H1 (cell line): ENCODE measurements around the gene ZNF385D. TPM values are rescaled to one million over a fixed set of nuclear protein-coding genes. Genes with fewer than 3 reads are reported as not detected.

Experiments used
- CTCF ChIA-PET: fragments of 300-600 bp; sonication (Branson Sonifier 250); formaldehyde crosslinking; loops from one replicate; lab custom pipeline; 2021; ENCODE audit not compliant: partially characterized antibody; lab: Charles Lee
- POLR2A ChIA-PET: fragments of 300-600 bp; sonication (Branson Sonifier 250); formaldehyde crosslinking; loops from one replicate; lab custom pipeline; 2021; ENCODE audit warnings: inconsistent platforms; ENCODE audit not compliant: partially characterized antibody; lab: Charles Lee
- DNase-seq, 2 experiments: peaks; one replicate each; pipeline versions ENCODE4 v3.0.0 to v3.0.0-alpha.2; 2010 to 2022; ENCODE audit warnings: low spot score in 2 of 2, low read depth in 1 of 2, mixed read lengths in 1 of 2
- FAIRE-seq: peaks from 2 replicates; lab custom pipeline; 2011; peaks lifted over from hg19 to GRCh38; lab: Jason Lieb, UNC
- H2AFZ ChIP-seq: 2 replicates; pipeline ENCODE4 v1.8.1; 2012; ENCODE audit warnings: low read length, inconsistent platforms
- H2AK5ac ChIP-seq: 2 replicates; pipeline ENCODE4 v1.6.1; 2013; ENCODE audit warnings: low read depth, low read length
- H2BK120ac ChIP-seq: replicated peaks from 2 replicates; pipeline ENCODE3; 2013; ENCODE audit warnings: low read depth, low read length, inconsistent platforms
- H2BK12ac ChIP-seq: 2 replicates; pipeline ENCODE4 v1.6.1; 2013; ENCODE audit warnings: low read depth, low read length
- H2BK15ac ChIP-seq: 2 replicates; pipeline ENCODE4 v1.6.1; 2013; ENCODE audit warnings: low read length
- H2BK20ac ChIP-seq: 2 replicates; pipeline ENCODE4 v1.6.1; 2013; ENCODE audit warnings: low read length
- H2BK5ac ChIP-seq: 2 replicates; pipeline ENCODE4 v1.6.1; 2013; ENCODE audit warnings: low read depth, low read length
- H3K14ac ChIP-seq: 2 replicates; pipeline ENCODE4 v1.6.1; 2013; ENCODE audit warnings: inconsistent platforms; ENCODE audit not compliant: insufficient read length
- H3K18ac ChIP-seq: 2 replicates; pipeline ENCODE4 v1.6.1; 2013; ENCODE audit warnings: low read length; ENCODE audit errors: extremely low read depth
- H3K23ac ChIP-seq: 2 replicates; pipeline ENCODE4 v1.6.1; 2013; ENCODE audit warnings: inconsistent platforms; ENCODE audit not compliant: insufficient read length
- H3K23me2 ChIP-seq: 2 replicates; pipeline ENCODE4 v1.6.1; 2013; ENCODE audit warnings: low read depth, low read length
- H3K27ac ChIP-seq: 2 replicates; pipeline ENCODE4 v1.6.1; 2011; ENCODE audit warnings: low read depth, low read length, inconsistent platforms
- H3K27me3 ChIP-seq, 4 experiments: replicated peaks in 1 of 4; 1 replicate in 1 of 4; 2 replicates in 3 of 4; pipeline versions ENCODE4 v1.6.1 to v1.8.1; 2011 to 2013; ENCODE audit warnings: low read length in 3 of 4, mild to moderate bottlenecking in 3 of 4, inconsistent platforms in 2 of 4, mixed read lengths in 2 of 4, moderate library complexity in 1 of 4; ENCODE audit not compliant: control insufficient read depth in 3 of 4, insufficient read depth in 3 of 4; ENCODE audit errors: extremely low read depth in 1 of 4
- H3K36me3 ChIP-seq, 4 experiments: 2 replicates each; pipeline versions ENCODE4 v1.6.1 to v1.8.1; 2011 to 2013; ENCODE audit warnings: mild to moderate bottlenecking in 4 of 4, low read length in 3 of 4, moderate library complexity in 2 of 4, control low read depth in 1 of 4, inconsistent platforms in 1 of 4; ENCODE audit not compliant: insufficient read depth in 4 of 4, control insufficient read depth in 2 of 4
- H3K4ac ChIP-seq: replicated peaks from 2 replicates; pipeline ENCODE3; 2013; ENCODE audit warnings: low read length, low read depth, mixed read lengths, inconsistent platforms; ENCODE audit not compliant: insufficient read length
- H3K4me1 ChIP-seq, 4 experiments: replicated peaks in 1 of 4; 1 replicate in 1 of 4; 2 replicates in 3 of 4; pipeline versions ENCODE4 v1.6.1 to v1.8.1; 2011 to 2013; ENCODE audit warnings: low read length in 3 of 4, inconsistent platforms in 2 of 4, mixed read lengths in 1 of 4; ENCODE audit not compliant: insufficient read depth in 4 of 4, control insufficient read depth in 3 of 4
- H3K4me2 ChIP-seq, 2 experiments: 2 replicates each; pipeline versions ENCODE4 v1.6.1 to v1.8.1; 2011 to 2013; ENCODE audit warnings: low read depth in 2 of 2, low read length in 2 of 2, control low read depth in 1 of 2, inconsistent platforms in 1 of 2, mild to moderate bottlenecking in 1 of 2; ENCODE audit not compliant: insufficient read depth in 1 of 2
- H3K4me3 ChIP-seq, 4 experiments: fragments of 200-600, 300-600 bp in 1 of 4; sonication (generic), shearing (Covaris generic), sonication (Bioruptor Twin) in 1 of 4; 2 replicates each; pipeline versions ENCODE4 v1.5.1 to v1.8.1; 2011 to 2016; ENCODE audit warnings: low read length in 4 of 4, low read depth in 3 of 4, control low read depth in 2 of 4, inconsistent platforms in 2 of 4, mild to moderate bottlenecking in 2 of 4, mixed read lengths in 1 of 4, moderate library complexity in 1 of 4; ENCODE audit not compliant: insufficient read depth in 2 of 4; ENCODE audit errors: extremely low read depth in 1 of 4
- H3K56ac ChIP-seq: replicated peaks from 2 replicates; pipeline ENCODE3; 2013; ENCODE audit warnings: low read depth, mild to moderate bottlenecking, mixed read lengths, low read length, inconsistent platforms; ENCODE audit not compliant: insufficient read length
- H3K79me1 ChIP-seq: 2 replicates; pipeline ENCODE4 v1.6.1; 2013; ENCODE audit warnings: low read depth, low read length, control low read depth
- H3K79me2 ChIP-seq, 2 experiments: 2 replicates each; pipeline versions ENCODE4 v1.6.1 to v1.8.1; 2012 to 2013; ENCODE audit warnings: low read length in 2 of 2, mild to moderate bottlenecking in 2 of 2, inconsistent platforms in 1 of 2; ENCODE audit not compliant: insufficient read depth in 2 of 2, control insufficient read depth in 1 of 2
- H3K9ac ChIP-seq, 4 experiments: replicated peaks in 1 of 4; 1 replicate in 1 of 4; 2 replicates in 3 of 4; pipeline versions ENCODE4 v1.6.1 to v1.8.1; 2011 to 2013; ENCODE audit warnings: low read depth in 3 of 4, low read length in 3 of 4, control low read depth in 2 of 4, mild to moderate bottlenecking in 2 of 4, moderate library complexity in 2 of 4, inconsistent platforms in 1 of 4; ENCODE audit errors: extremely low read depth in 1 of 4
- H3K9me3 ChIP-seq, 2 experiments: 2 replicates each; pipeline versions ENCODE4 v1.6.1 to v1.8.1; 2012 to 2013; ENCODE audit warnings: mild to moderate bottlenecking in 2 of 2, moderate library complexity in 2 of 2, control low read depth in 1 of 2, inconsistent platforms in 1 of 2, low read depth in 1 of 2, low read length in 1 of 2, mixed read lengths in 1 of 2; ENCODE audit not compliant: insufficient read depth in 2 of 2
- H4K20me1 ChIP-seq, 2 experiments: replicated peaks in 1 of 2; 2 replicates each; pipeline versions ENCODE3 to v1.8.1; 2011 to 2013; ENCODE audit warnings: inconsistent platforms in 2 of 2, low read length in 2 of 2, mild to moderate bottlenecking in 1 of 2; ENCODE audit not compliant: insufficient read depth in 2 of 2, control insufficient read depth in 1 of 2
- H4K5ac ChIP-seq: 2 replicates; pipeline ENCODE4 v1.6.1; 2013; ENCODE audit warnings: low read length, low read depth, mixed read lengths, inconsistent platforms; ENCODE audit not compliant: insufficient read length
- H4K8ac ChIP-seq: 2 replicates; pipeline ENCODE4 v1.8.0; 2013; ENCODE audit warnings: mild to moderate bottlenecking, moderate library complexity, low read length, inconsistent platforms; ENCODE audit not compliant: insufficient read depth; ENCODE audit errors: extremely low read depth
- H4K91ac ChIP-seq: replicated peaks from 2 replicates; pipeline ENCODE3; 2013; ENCODE audit warnings: low read length, mixed read lengths, inconsistent platforms; ENCODE audit not compliant: insufficient read length
- CBX5 ChIP-seq: fragments of 300-800, 300-1000 bp; sonication (generic); IDR thresholded peaks from 2 replicates; pipeline ENCODE4 v1.7.1; 2016; ENCODE audit warnings: antibody characterized with exemption, low read length, low read depth
- FOSL1 ChIP-seq: IDR thresholded peaks from 2 replicates; pipeline ENCODE4 v1.6.1; 2011; ENCODE audit warnings: mild to moderate bottlenecking, low read depth, low read length, moderate library complexity; ENCODE audit not compliant: insufficient read depth
- NANOG ChIP-seq: IDR thresholded peaks from 2 replicates; pipeline ENCODE4 v1.6.1; 2011; ENCODE audit warnings: low read length, low read depth, mild to moderate bottlenecking, inconsistent platforms; ENCODE audit not compliant: insufficient read depth, poor library complexity, severe bottlenecking
- POLR2AphosphoS5 ChIP-seq: IDR thresholded peaks from 2 replicates; pipeline ENCODE4 v1.6.1; 2011; ENCODE audit warnings: low read depth, low read length
- WGBS, 2 experiments: shearing (Covaris generic) in 1 of 2; methylation state at CpG; one replicate each; pipeline versions ENCODE4 v1.1.6 to v1.1.7; 2013 to 2015; ENCODE audit warnings: low lambda C conversion rate in 2 of 2, mixed read lengths in 2 of 2, inconsistent platforms in 1 of 2, low coverage in 1 of 2, missing lambda C conversion rate in 1 of 2; ENCODE audit not compliant: insufficient replicate concordance in 2 of 2, insufficient coverage in 1 of 2, insufficient read length in 1 of 2; ENCODE audit errors: extremely low coverage in 1 of 2, missing lambda C conversion rate in 1 of 2; 5-methylcytosine and 5-hydroxymethylcytosine counted together
- polyA plus RNA-seq, 7 experiments: library from polyadenylated mRNA; depleted of rRNA in 3 of 7; stranded (reverse) in 5 of 7; unstranded in 2 of 7; fragments of >200 nt in 5 of 7; fragments of 200-250 nt in 2 of 7; gene quantifications; 1 replicate in 5 of 7; 2 replicates in 1 of 7; 4 replicates in 1 of 7; pipeline versions ENCODE4 v1.2.1 to v1.2.3, GENCODE V29; 2011 to 2013; ENCODE audit warnings: missing spikeins in 2 of 7, mixed read lengths in 2 of 7
- total RNA-seq: library from RNA; stranded (reverse); fragmentation: NEBNext Ultra II Directional; extraction: Animal tissue kit (Norgen Biotek cat#: 25700); gene quantifications from 2 replicates; pipeline ENCODE4 v1.2.1, GENCODE V29; 2021
- TF ChIP-seq, protein P1 (sequence below): IDR thresholded peaks from 2 replicates; pipeline ENCODE4 v1.6.1; 2011; ENCODE audit warnings: low read length, improper control_type of control experiment

Gene ZNF385D
- total and polyA plus RNA-seq, 2 of the 8 experiments (the other 6 are each of a cell fraction or from before 2014, with no cell fraction given): 5.9 to 10.8 TPM

DNA sequence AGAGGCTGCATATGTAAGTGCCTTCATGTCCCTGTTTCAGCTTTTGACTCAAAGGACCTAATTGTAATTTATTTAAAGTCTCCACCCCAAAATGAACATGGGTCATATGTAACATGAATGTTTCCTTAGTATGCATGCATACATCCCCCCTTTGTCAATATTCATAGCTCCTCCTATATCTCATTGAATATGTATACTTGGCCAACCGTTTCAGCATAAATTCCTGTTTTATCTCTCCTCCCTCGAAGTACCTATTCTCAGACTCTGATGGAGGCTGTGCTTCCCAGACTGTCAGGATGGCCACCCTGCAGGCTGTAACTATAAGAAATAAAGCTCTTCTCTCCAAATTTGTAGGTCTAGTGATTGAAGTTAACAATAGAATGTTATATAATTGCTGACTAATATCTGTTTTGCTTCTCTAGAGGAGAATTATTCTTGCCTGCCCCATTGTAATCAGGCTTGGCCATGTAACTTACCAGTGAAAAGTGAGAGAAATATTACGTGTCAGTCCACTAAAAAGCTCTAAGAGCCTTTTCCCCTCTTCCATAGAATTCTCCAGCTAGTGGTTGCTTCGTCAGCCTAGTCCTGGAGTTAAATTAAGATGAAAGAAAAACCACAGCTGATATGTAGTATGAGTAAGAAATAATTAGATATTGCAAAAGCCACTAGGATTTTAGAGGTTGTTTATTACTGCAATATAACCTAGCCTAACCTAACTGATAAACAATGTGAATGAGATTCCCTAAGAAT, 245.1 kb downstream of the ZNF385D start:
- Histone ChIP-seq H3K23ac (no peak overlapping the region), H2BK5ac (no peak overlapping the region), H4K20me1 (no peaks in the 10 kb centered on the region), H4K5ac (no peak overlapping the region), H3K56ac (no peak overlapping the region), H2BK120ac (no peak overlapping the region), H3K4ac (no peak overlapping the region), H2BK20ac (no peak overlapping the region), H4K91ac (no peak overlapping the region), H3K27ac (no peak overlapping the region), H3K27me3 (no peaks in the 10 kb centered on the region), H3K79me1 (no peaks in the 10 kb centered on the region), H3K14ac (no peak overlapping the region), H3K4me3 (no peak overlapping the region), H3K36me3 (no peaks in the 10 kb centered on the region), H2BK15ac (no peak overlapping the region), H3K4me2 (no peak overlapping the region), H2BK12ac (no peak overlapping the region), H3K9ac (no peak overlapping the region), H2AK5ac (no peak overlapping the region), H3K23me2 (no peaks in the 10 kb centered on the region), H3K18ac (no peak overlapping the region), H3K4me1 (peaks cover 0 to 5% (median 0%) of the 10 kb centered on the region in 4 experiments; a peak in 3 of 7 replicates), H4K8ac (no peak overlapping the region), H3K9me3 (no peaks in the 10 kb centered on the region), H2AFZ (no peak overlapping the region), H3K79me2 (no peaks in the 10 kb centered on the region)
- WGBS, 2 experiments: 80% methylated on average over 4 of the region's 4 CpGs; no CpG with 5 or more reads in 1 of the 2 experiments
- FAIRE-seq: no peak
- DNase-seq: no peak
- ChIA-PET POLR2A (no interaction called here), CTCF (interaction anchor here (1.5 kb wide), 1 partner anchor 25 kb away, joined by 4 read pairs; no protein-coding TSS in a partner anchor)
- no peak for TF ChIP-seq POLR2AphosphoS5
- no peak for TF ChIP-seq NANOG
- no peak for TF ChIP-seq CBX5
- TF ChIP-seq, protein P1, sequence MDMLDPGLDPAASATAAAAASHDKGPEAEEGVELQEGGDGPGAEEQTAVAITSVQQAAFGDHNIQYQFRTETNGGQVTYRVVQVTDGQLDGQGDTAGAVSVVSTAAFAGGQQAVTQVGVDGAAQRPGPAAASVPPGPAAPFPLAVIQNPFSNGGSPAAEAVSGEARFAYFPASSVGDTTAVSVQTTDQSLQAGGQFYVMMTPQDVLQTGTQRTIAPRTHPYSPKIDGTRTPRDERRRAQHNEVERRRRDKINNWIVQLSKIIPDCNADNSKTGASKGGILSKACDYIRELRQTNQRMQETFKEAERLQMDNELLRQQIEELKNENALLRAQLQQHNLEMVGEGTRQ: no peak
- TF ChIP-seq FOSL1: no peak
